Activated T-helper 2 cell treated with anti-CD3 and anti-CD28 coated beads, Interferon-gamma antibody, Interleukin-2, Interleukin-4, amounts not matched to agents 10 μg/mL and 5 μg/mL and 100 μg/mL, durations not matched to agents 14 hours and 24 hours and 36 hours (primary cell): ENCODE data around the gene BAIAP2. TPM values are rescaled to one million over a fixed set of nuclear protein-coding genes. Genes with fewer than 3 reads are reported as not detected.
A peak's percentile ranks its signal among the peaks of the same experiment; 100 is the strongest.

Experiments used
- DNase-seq: peaks from one replicate; pipeline ENCODE4 v3.0.0; 2021; ENCODE audit warnings: low spot score
- H3K27ac Mint-ChIP-seq: one replicate; pipeline ENCODE4 v1.8.0; 2021; ENCODE audit warnings: mixed read lengths
- H3K27me3 Mint-ChIP-seq: one replicate; pipeline ENCODE4 v1.8.0; 2021; ENCODE audit warnings: low read depth, mixed read lengths
- H3K36me3 Mint-ChIP-seq: one replicate; pipeline ENCODE4 v1.8.0; 2021; ENCODE audit warnings: low read depth, mixed read lengths
- H3K4me1 Mint-ChIP-seq: one replicate; pipeline ENCODE4 v1.8.0; 2021; ENCODE audit warnings: low read depth, mixed read lengths
- H3K4me3 Mint-ChIP-seq: one replicate; pipeline ENCODE4 v1.8.0; 2021; ENCODE audit warnings: low read depth, mild to moderate bottlenecking, moderate library complexity, mixed read lengths
- H3K9me3 Mint-ChIP-seq: one replicate; pipeline ENCODE4 v1.8.0; 2021; ENCODE audit warnings: mixed read lengths
- intact Hi-C: fragments of 100-400 bp; cut with micrococcal nuclease; formaldehyde crosslinking; loops from one replicate; pipeline ENCODE4 v1.15.1; 2023
- total RNA-seq: library from RNA; stranded (reverse); gene quantifications from 2 replicates; pipeline ENCODE4 v1.2.3, GENCODE V29; 2022

BAIAP2 gene
- total RNA-seq, 1 donor from 2014 or later, result 5.3 TPM

- Mint-ChIP-seq H3K4me3 (no peak overlapping the region), H3K9me3 (no peaks in the 10 kb centered on the region), H3K27ac (no peak overlapping the region), H3K27me3 (peaks cover 22% of the 10 kb centered on the region), H3K4me1 (peaks cover 1% of the 10 kb centered on the region), H3K36me3 (no peaks in the 10 kb centered on the region)
- no peak for DNase-seq
- intact Hi-C loops, result loop anchor here (10.0 kb wide), 1 partner anchor 185 kb away; the partner anchor contains the start of gene CEP131
Observed at GRCh38 chr17:81039854-81040758, 5.2 kb downstream of the BAIAP2 start.

- intact Hi-C loops, result no loop called here
- no peaks in the 10 kb centered on the region for H3K4me1 Mint-ChIP-seq
- H3K4me3 Mint-ChIP-seq, result no peak overlapping the region
- H3K27ac Mint-ChIP-seq, result no peak overlapping the region
- H3K36me3 Mint-ChIP-seq, result no peaks in the 10 kb centered on the region
- no peak for DNase-seq
- H3K9me3 Mint-ChIP-seq, result no peaks in the 10 kb centered on the region
- H3K27me3 Mint-ChIP-seq, result peaks cover 20% of the 10 kb centered on the region
Observed at GRCh38 chr17:81040791-81041337, 5.9 kb downstream of the BAIAP2 start.

GRCh38 chr17:81042606-81043005 lies 7.7 kb downstream of the BAIAP2 start:
- Mint-ChIP-seq H3K9me3 (no peaks in the 10 kb centered on the region), H3K4me3 (no peak overlapping the region), H3K4me1 (no peaks in the 10 kb centered on the region), H3K27ac (peak overlapping the region; percentile 35), H3K27me3 (peaks cover 2% of the 10 kb centered on the region), H3K36me3 (no peaks in the 10 kb centered on the region)
- no peak for DNase-seq
- intact Hi-C loops, result no loop called here

GRCh38 chr17:81043319-81043724 lies 8.4 kb downstream of the BAIAP2 start:
- Mint-ChIP-seq H3K4me1 (no peaks in the 10 kb centered on the region), H3K27ac (no peak overlapping the region), H3K27me3 (no peaks in the 10 kb centered on the region), H3K36me3 (no peaks in the 10 kb centered on the region), H3K4me3 (no peak overlapping the region), H3K9me3 (no peaks in the 10 kb centered on the region)
- no peak for DNase-seq
- intact Hi-C loops, result no loop called here

- no peaks in the 10 kb centered on the region for H3K36me3 Mint-ChIP-seq
- intact Hi-C loops, result no loop called here
- no peak overlapping the region for H3K27ac Mint-ChIP-seq
- no peaks in the 10 kb centered on the region for H3K4me1 Mint-ChIP-seq
- no peak overlapping the region for H3K4me3 Mint-ChIP-seq
- H3K9me3 Mint-ChIP-seq, result no peaks in the 10 kb centered on the region
- H3K27me3 Mint-ChIP-seq, result no peaks in the 10 kb centered on the region
- no peak for DNase-seq
Observed at GRCh38 chr17:81043725-81044427, 8.9 kb downstream of the BAIAP2 start.

GRCh38 chr17:81044428-81044763 lies 9.4 kb downstream of the BAIAP2 start:
- H3K9me3 Mint-ChIP-seq, result no peaks in the 10 kb centered on the region
- no peaks in the 10 kb centered on the region for H3K27me3 Mint-ChIP-seq
- intact Hi-C loops, result no loop called here
- no peak for DNase-seq
- no peak overlapping the region for H3K27ac Mint-ChIP-seq
- peaks cover 3% of the 10 kb centered on the region for H3K4me1 Mint-ChIP-seq
- no peak overlapping the region for H3K4me3 Mint-ChIP-seq
- no peaks in the 10 kb centered on the region for H3K36me3 Mint-ChIP-seq

GRCh38 chr17:81044764-81045589 lies 10.0 kb downstream of the BAIAP2 start:
- Mint-ChIP-seq H3K27ac (no peak overlapping the region), H3K36me3 (no peaks in the 10 kb centered on the region), H3K4me1 (peaks cover 6% of the 10 kb centered on the region), H3K27me3 (no peaks in the 10 kb centered on the region), H3K4me3 (no peak overlapping the region), H3K9me3 (no peaks in the 10 kb centered on the region)
- DNase-seq, result no peak
- intact Hi-C loops, result no loop called here

- no peaks in the 10 kb centered on the region for H3K36me3 Mint-ChIP-seq
- no peak for DNase-seq
- intact Hi-C loops, result no loop called here
- peaks cover 6% of the 10 kb centered on the region for H3K4me1 Mint-ChIP-seq
- no peak overlapping the region for H3K4me3 Mint-ChIP-seq
- no peaks in the 10 kb centered on the region for H3K9me3 Mint-ChIP-seq
- H3K27me3 Mint-ChIP-seq, result no peaks in the 10 kb centered on the region
- H3K27ac Mint-ChIP-seq, result no peak overlapping the region
Observed at GRCh38 chr17:81045590-81046095, 10.7 kb downstream of the BAIAP2 start.

GRCh38 chr17:81046132-81046769 lies 11.3 kb downstream of the BAIAP2 start:
- no peaks in the 10 kb centered on the region for H3K9me3 Mint-ChIP-seq
- H3K4me1 Mint-ChIP-seq, result peaks cover 6% of the 10 kb centered on the region
- H3K36me3 Mint-ChIP-seq, result no peaks in the 10 kb centered on the region
- H3K27me3 Mint-ChIP-seq, result no peaks in the 10 kb centered on the region
- no peak for DNase-seq
- H3K27ac Mint-ChIP-seq, result no peak overlapping the region
- no peak overlapping the region for H3K4me3 Mint-ChIP-seq
- intact Hi-C loops, result no loop called here

GRCh38 chr17:81046770-81047359 lies 11.9 kb downstream of the BAIAP2 start:
- no peak overlapping the region for H3K27ac Mint-ChIP-seq
- no peak overlapping the region for H3K4me3 Mint-ChIP-seq
- no peak for DNase-seq
- intact Hi-C loops, result no loop called here
- no peaks in the 10 kb centered on the region for H3K27me3 Mint-ChIP-seq
- no peaks in the 10 kb centered on the region for H3K36me3 Mint-ChIP-seq
- H3K9me3 Mint-ChIP-seq, result no peaks in the 10 kb centered on the region
- H3K4me1 Mint-ChIP-seq, result peaks cover 6% of the 10 kb centered on the region

- Mint-ChIP-seq H3K27ac (no peak overlapping the region), H3K9me3 (no peaks in the 10 kb centered on the region), H3K27me3 (no peaks in the 10 kb centered on the region), H3K4me3 (no peak overlapping the region), H3K36me3 (no peaks in the 10 kb centered on the region), H3K4me1 (peaks cover 6% of the 10 kb centered on the region)
- intact Hi-C loops, result no loop called here
- DNase-seq, result no peak
Observed at GRCh38 chr17:81048827-81049371, 13.9 kb downstream of the BAIAP2 start.
